HL-60 (cell line): Measurements from ENCODE around the gene TLCD1.

Experiments
- DNase-seq, 2 experiments: peaks; one replicate each; pipeline ENCODE4 v3.0.0-alpha.2; 2010 to 2020; ENCODE audit warnings: low read depth in 1 of 2, low spot score in 1 of 2
- H3K27ac ChIP-seq: fragments of 250-450 bp; sonication (Bioruptor Pico); replicated peaks from 2 replicates; pipeline ENCODE4 v1.5.1; 2020; ENCODE audit warnings: mild to moderate bottlenecking, moderate library complexity
- H3K27me3 ChIP-seq: fragments of 250-450 bp; sonication (Bioruptor Pico); 2 replicates; pipeline ENCODE4 v1.5.1; 2021; ENCODE audit warnings: mild to moderate bottlenecking, moderate library complexity; ENCODE audit not compliant: insufficient read depth, poor library complexity, severe bottlenecking
- H3K4me3 ChIP-seq: replicated peaks from 2 replicates; pipeline ENCODE4 v1.5.1; 2011; ENCODE audit warnings: mild to moderate bottlenecking, control low read depth, low read length; ENCODE audit not compliant: insufficient read depth
- CTCF ChIP-seq: IDR thresholded peaks from one replicate; pipeline ENCODE4 v1.5.1; 2011; ENCODE audit warnings: low read length, control low read depth, inconsistent platforms; ENCODE audit not compliant: insufficient read depth
- GABPA ChIP-seq: IDR thresholded peaks from 2 replicates; pipeline ENCODE4 v1.6.1; 2012; ENCODE audit warnings: low read depth
- POLR2AphosphoS5 ChIP-seq: IDR thresholded peaks from 2 replicates; pipeline ENCODE4 v1.6.1; 2012; ENCODE audit warnings: low read depth
- SPI1 ChIP-seq: IDR thresholded peaks from 2 replicates; pipeline ENCODE4 v1.6.1; 2012; ENCODE audit warnings: low read depth, mild to moderate bottlenecking, borderline replicate concordance
- TF ChIP-seq, protein P1 (sequence below): IDR thresholded peaks from 2 replicates; pipeline ENCODE4 v1.6.1; 2012; ENCODE audit warnings: low read depth; ENCODE audit not compliant: insufficient replicate concordance

Gene TLCD1

GRCh38 chr17:28715217-28715616 is 10.8 kb downstream of the TLCD1 start:
- no peak for TF ChIP-seq CTCF
- TF ChIP-seq, protein P1, sequence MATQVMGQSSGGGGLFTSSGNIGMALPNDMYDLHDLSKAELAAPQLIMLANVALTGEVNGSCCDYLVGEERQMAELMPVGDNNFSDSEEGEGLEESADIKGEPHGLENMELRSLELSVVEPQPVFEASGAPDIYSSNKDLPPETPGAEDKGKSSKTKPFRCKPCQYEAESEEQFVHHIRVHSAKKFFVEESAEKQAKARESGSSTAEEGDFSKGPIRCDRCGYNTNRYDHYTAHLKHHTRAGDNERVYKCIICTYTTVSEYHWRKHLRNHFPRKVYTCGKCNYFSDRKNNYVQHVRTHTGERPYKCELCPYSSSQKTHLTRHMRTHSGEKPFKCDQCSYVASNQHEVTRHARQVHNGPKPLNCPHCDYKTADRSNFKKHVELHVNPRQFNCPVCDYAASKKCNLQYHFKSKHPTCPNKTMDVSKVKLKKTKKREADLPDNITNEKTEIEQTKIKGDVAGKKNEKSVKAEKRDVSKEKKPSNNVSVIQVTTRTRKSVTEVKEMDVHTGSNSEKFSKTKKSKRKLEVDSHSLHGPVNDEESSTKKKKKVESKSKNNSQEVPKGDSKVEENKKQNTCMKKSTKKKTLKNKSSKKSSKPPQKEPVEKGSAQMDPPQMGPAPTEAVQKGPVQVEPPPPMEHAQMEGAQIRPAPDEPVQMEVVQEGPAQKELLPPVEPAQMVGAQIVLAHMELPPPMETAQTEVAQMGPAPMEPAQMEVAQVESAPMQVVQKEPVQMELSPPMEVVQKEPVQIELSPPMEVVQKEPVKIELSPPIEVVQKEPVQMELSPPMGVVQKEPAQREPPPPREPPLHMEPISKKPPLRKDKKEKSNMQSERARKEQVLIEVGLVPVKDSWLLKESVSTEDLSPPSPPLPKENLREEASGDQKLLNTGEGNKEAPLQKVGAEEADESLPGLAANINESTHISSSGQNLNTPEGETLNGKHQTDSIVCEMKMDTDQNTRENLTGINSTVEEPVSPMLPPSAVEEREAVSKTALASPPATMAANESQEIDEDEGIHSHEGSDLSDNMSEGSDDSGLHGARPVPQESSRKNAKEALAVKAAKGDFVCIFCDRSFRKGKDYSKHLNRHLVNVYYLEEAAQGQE = no peak
- H3K27me3 ChIP-seq = peaks cover 7% of the 10 kb centered on the region
- H3K4me3 ChIP-seq = no peak overlapping the region
- DNase-seq = no peak
- H3K27ac ChIP-seq = no peak overlapping the region

DNA sequence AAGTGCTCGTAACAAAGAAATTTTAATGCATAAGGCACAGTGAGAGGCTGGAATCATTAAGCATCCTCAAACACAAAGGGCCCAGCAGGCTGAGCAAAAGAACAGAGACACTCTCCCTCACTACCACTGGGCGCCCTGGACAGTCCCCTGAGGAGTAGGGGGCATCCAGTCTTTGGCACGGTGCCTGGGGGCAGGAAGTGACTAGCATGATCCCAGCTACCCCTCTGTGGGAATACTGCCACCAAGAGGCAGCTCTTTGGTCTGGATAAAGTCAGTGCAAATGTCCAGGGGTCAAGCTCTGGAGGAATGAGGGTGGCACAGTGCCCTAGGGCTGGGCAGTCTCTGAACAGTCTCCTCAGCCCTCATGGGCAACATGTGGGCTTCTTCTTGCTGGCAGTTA is 11.8 kb downstream of the TLCD1 start:
- DNase-seq = no peak
- no peak overlapping the region for H3K4me3 ChIP-seq
- TF ChIP-seq GABPA (no peak), CTCF (no peak), SPI1 (no peak), POLR2AphosphoS5 (no peak)
- TF ChIP-seq, protein P1 = no peak
- H3K27me3 ChIP-seq = peaks cover 7% of the 10 kb centered on the region
- H3K27ac ChIP-seq = no peak overlapping the region

DNA sequence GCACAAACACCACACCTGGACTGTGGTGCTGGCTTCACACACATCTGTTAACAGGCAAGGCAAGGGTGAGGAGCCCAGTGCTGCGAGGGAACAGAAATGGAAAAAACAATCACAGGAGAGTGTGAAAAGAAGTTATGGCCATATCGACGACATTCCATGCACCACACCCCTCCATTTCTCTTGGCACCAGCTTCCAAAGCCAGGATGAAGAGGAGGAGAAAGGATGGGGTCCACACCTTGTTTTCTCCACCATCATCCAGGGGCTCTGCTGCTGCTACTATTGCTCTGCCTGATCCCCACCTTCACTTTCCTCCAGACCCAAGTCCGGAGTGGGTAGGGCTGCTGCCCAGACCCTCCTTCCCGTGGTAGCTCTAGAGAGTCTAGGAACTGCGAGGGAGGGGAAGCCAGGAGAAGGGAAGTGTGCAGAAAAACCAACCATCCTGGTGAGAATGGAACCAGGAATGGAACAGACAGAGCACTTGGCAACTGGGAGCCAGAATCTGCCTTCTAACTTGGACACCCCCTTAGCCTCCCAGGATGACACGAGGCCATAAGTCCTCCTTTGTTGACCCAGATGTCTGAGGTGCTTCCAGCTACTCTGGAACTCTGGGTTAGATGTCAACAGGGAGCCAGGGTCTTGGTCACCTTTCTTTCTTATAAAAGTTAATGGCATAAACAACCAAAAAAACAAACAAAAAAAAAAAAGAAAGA is 13.2 kb downstream of the TLCD1 start:
- no peak for TF ChIP-seq GABPA
- TF ChIP-seq, protein P1 = no peak
- no peak for TF ChIP-seq CTCF
- TF ChIP-seq POLR2AphosphoS5 = no peak
- no peak for TF ChIP-seq SPI1
- H3K4me3 ChIP-seq = no peak overlapping the region
- H3K27me3 ChIP-seq = peaks cover 5% of the 10 kb centered on the region
- H3K27ac ChIP-seq = no peak overlapping the region
- no peak for DNase-seq
